IMR-90 (cell line): ENCODE results near the gene CAST. TPM values are rescaled to one million over a fixed set of nuclear protein-coding genes. Genes with fewer than 3 reads are reported as not detected.

Experiments used
- ATAC-seq: fragments of 200-7000 bp; cut with Tn5 transposase; 2 replicates; pipeline ENCODE4 v1.9.1; 2020; ENCODE audit warnings: low read depth, mild to moderate bottlenecking, moderate library complexity
- BruUV-seq: library from RNA; stranded (reverse); fragments of 400-500 nt; replicated peaks from 2 replicates; lab custom pipeline; 2021; lab: Mats Ljungman, UMichigan
- CTCF ChIA-PET: fragments of 300-600 bp; formaldehyde crosslinking; extraction: SDS; loops from one replicate; lab custom pipeline; 2021; ENCODE audit warnings: antibody characterized with exemption; lab: Yijun Ruan, JAX
- POLR2A ChIA-PET: fragments of 300-600 bp; sonication (Branson Sonifier 250); formaldehyde crosslinking; loops from one replicate; lab custom pipeline; 2022; ENCODE audit warnings: antibody characterized with exemption; ENCODE audit not compliant: unreplicated experiment; lab: Charles Lee
- DNase-seq: peaks from one replicate; pipeline ENCODE4 v3.0.0; 2013
- H2AFZ ChIP-seq: replicated peaks from 2 replicates; pipeline ENCODE3; 2013; ENCODE audit warnings: low read length, mild to moderate bottlenecking; ENCODE audit not compliant: poor library complexity
- H2AK5ac ChIP-seq: 2 replicates; pipeline ENCODE4 v1.6.1; 2013; ENCODE audit warnings: low read depth, low read length, inconsistent platforms
- H2AK9ac ChIP-seq: replicated peaks from 2 replicates; pipeline ENCODE3; 2013; ENCODE audit warnings: mild to moderate bottlenecking, low read depth, low read length, moderate library complexity; ENCODE audit not compliant: poor library complexity
- H2BK120ac ChIP-seq: 2 replicates; pipeline ENCODE4 v1.6.1; 2013; ENCODE audit warnings: low read depth, low read length, inconsistent platforms
- H2BK15ac ChIP-seq: 3 replicates; pipeline ENCODE4 v1.6.1; 2013; ENCODE audit warnings: low read depth, low read length, inconsistent platforms
- H2BK20ac ChIP-seq: 2 replicates; pipeline ENCODE4 v1.6.1; 2013; ENCODE audit warnings: low read depth, mild to moderate bottlenecking, inconsistent platforms, low read length, moderate library complexity
- H2BK5ac ChIP-seq: 2 replicates; pipeline ENCODE4 v1.6.1; 2013; ENCODE audit warnings: mild to moderate bottlenecking, low read depth, low read length, inconsistent platforms; ENCODE audit not compliant: poor library complexity, severe bottlenecking
- H3K14ac ChIP-seq: replicated peaks from 2 replicates; pipeline ENCODE4 v1.6.1; 2013; ENCODE audit warnings: low read depth, low read length, inconsistent platforms
- H3K18ac ChIP-seq: 2 replicates; pipeline ENCODE4 v1.6.1; 2013; ENCODE audit warnings: low read depth, low read length, control low read depth
- H3K23ac ChIP-seq: 2 replicates; pipeline ENCODE4 v1.6.1; 2013; ENCODE audit warnings: low read depth, low read length, inconsistent platforms
- H3K27ac ChIP-seq: 2 replicates; pipeline ENCODE4 v1.5.1; 2013; ENCODE audit warnings: mild to moderate bottlenecking, control low read depth, low read length; ENCODE audit not compliant: insufficient read depth
- H3K27me3 ChIP-seq: 2 replicates; pipeline ENCODE4 v1.6.1; 2013; ENCODE audit warnings: low read length; ENCODE audit not compliant: control insufficient read depth, insufficient read depth
- H3K36me3 ChIP-seq: 2 replicates; pipeline ENCODE4 v1.6.1; 2013; ENCODE audit warnings: low read length, mixed read lengths; ENCODE audit not compliant: control insufficient read depth, insufficient read depth
- H3K4ac ChIP-seq: 2 replicates; pipeline ENCODE4 v1.6.1; 2013; ENCODE audit warnings: low read depth, low read length, inconsistent platforms
- H3K4me1 ChIP-seq: 2 replicates; pipeline ENCODE4 v1.6.1; 2013; ENCODE audit warnings: low read length, mixed read lengths; ENCODE audit not compliant: control insufficient read depth, insufficient read depth
- H3K4me2 ChIP-seq: 2 replicates; pipeline ENCODE4 v1.6.1; 2013; ENCODE audit warnings: low read depth, mild to moderate bottlenecking, control low read depth, low read length, moderate library complexity
- H3K4me3 ChIP-seq: 2 replicates; pipeline ENCODE4 v1.5.1; 2013; ENCODE audit warnings: low read depth, mild to moderate bottlenecking, control low read depth, low read length, moderate library complexity; ENCODE audit not compliant: insufficient read depth
- H3K56ac ChIP-seq: 2 replicates; pipeline ENCODE4 v1.6.1; 2013; ENCODE audit warnings: low read length, inconsistent platforms; ENCODE audit not compliant: insufficient read depth; ENCODE audit errors: extremely low read depth
- H3K79me1 ChIP-seq, 2 experiments: 2 replicates each; pipeline ENCODE4 v1.6.1; 2013; ENCODE audit warnings: low read length in 2 of 2, inconsistent platforms in 1 of 2, low read depth in 1 of 2
- H3K9ac ChIP-seq: 2 replicates; pipeline ENCODE4 v1.6.1; 2013; ENCODE audit warnings: low read depth, low read length, control low read depth
- H3K9me1 ChIP-seq: 2 replicates; pipeline ENCODE4 v1.6.1; 2013; ENCODE audit warnings: low read length, inconsistent platforms; ENCODE audit not compliant: insufficient read depth
- H3K9me3 ChIP-seq: 2 replicates; pipeline ENCODE4 v1.6.1; 2013; ENCODE audit warnings: low read length; ENCODE audit not compliant: control insufficient read depth, insufficient read depth
- H4K20me1 ChIP-seq: 2 replicates; pipeline ENCODE4 v1.6.1; 2013; ENCODE audit warnings: low read length, inconsistent platforms; ENCODE audit not compliant: insufficient read depth
- H4K5ac ChIP-seq: 2 replicates; pipeline ENCODE4 v1.6.1; 2013; ENCODE audit warnings: mild to moderate bottlenecking, low read depth, low read length, control low read depth
- H4K8ac ChIP-seq, 2 experiments: 2 replicates each; pipeline ENCODE4 v1.6.1; 2013; ENCODE audit warnings: low read depth in 2 of 2, low read length in 2 of 2, control low read depth in 1 of 2, inconsistent platforms in 1 of 2
- H4K91ac ChIP-seq: 2 replicates; pipeline ENCODE4 v1.6.1; 2013; ENCODE audit warnings: low read depth, low read length, inconsistent platforms; ENCODE audit not compliant: insufficient read depth
- BHLHE40 ChIP-seq: fragments of 150-350 bp; IDR thresholded peaks from 2 replicates; pipeline ENCODE4 v1.6.1; 2016; ENCODE audit warnings: mild to moderate bottlenecking, low read depth, low read length
- CEBPB ChIP-seq: IDR thresholded peaks from 2 replicates; pipeline ENCODE4 v1.6.1; 2012; ENCODE audit warnings: low read depth, low read length, improper control_type of control experiment
- CHD1 ChIP-seq: IDR thresholded peaks from 2 replicates; pipeline ENCODE4 v1.6.1; 2012; ENCODE audit warnings: low read depth, low read length, improper control_type of control experiment
- FOS ChIP-seq: fragments of 150-350 bp; IDR thresholded peaks from 2 replicates; pipeline ENCODE4 v1.6.1; 2016; ENCODE audit warnings: low read depth, low read length
- MAFK ChIP-seq: IDR thresholded peaks from 2 replicates; pipeline ENCODE4 v1.6.1; 2012; ENCODE audit warnings: low read depth, low read length, improper control_type of control experiment
- NFE2L2 ChIP-seq: fragments of 150-350 bp; IDR thresholded peaks from 2 replicates; pipeline ENCODE4 v1.6.1; 2016; ENCODE audit warnings: low read depth, mild to moderate bottlenecking, low read length
- POLR2A ChIP-seq: IDR thresholded peaks from 2 replicates; pipeline ENCODE4 v1.6.1; 2012; ENCODE audit warnings: mild to moderate bottlenecking, low read depth, low read length
- RAD21 ChIP-seq: IDR thresholded peaks from 2 replicates; pipeline ENCODE4 v1.6.1; 2012; ENCODE audit warnings: low read length, improper control_type of control experiment
- RFX5 ChIP-seq: IDR thresholded peaks from 2 replicates; pipeline ENCODE4 v1.8.0; 2012; ENCODE audit warnings: low read depth, mild to moderate bottlenecking, low read length, moderate library complexity
- SMC3 ChIP-seq: fragments of 150-350 bp; IDR thresholded peaks from 2 replicates; pipeline ENCODE4 v1.6.1; 2016; ENCODE audit warnings: low read depth, mild to moderate bottlenecking, antibody characterized with exemption, low read length, moderate library complexity
- WGBS, 2 experiments: methylation state at CpG; one replicate each; pipeline versions ENCODE4 v1.1.5 to v1.1.7; 2013; ENCODE audit warnings: missing lambda C conversion rate in 2 of 2; ENCODE audit not compliant: insufficient read length in 1 of 2; ENCODE audit errors: extremely low coverage in 2 of 2; 5-methylcytosine and 5-hydroxymethylcytosine counted together
- dilution Hi-C: fragments of 300-500 bp; cut with HindIII; formaldehyde crosslinking; loops from one replicate; pipeline ENCODE4 v1.14.3; 2018; ENCODE audit warnings: low sequenced_read_pairs; ENCODE audit not compliant: unreplicated experiment
- in situ Hi-C: fragments of 300-500 bp; cut with MboI; formaldehyde crosslinking; loops from 3 replicates; pipeline ENCODE4 v1.14.3; 2019; ENCODE audit warnings: low sequenced_read_pairs, inconsistent platforms, mixed read lengths
- intact Hi-C: fragments of 100-400 bp; cut with micrococcal nuclease; formaldehyde crosslinking; loops from 2 replicates; pipeline ENCODE4 v1.10.0; 2022
- polyA plus RNA-seq, 3 experiments: library from polyadenylated mRNA; depleted of rRNA; stranded (reverse); fragments of >200 nt; gene quantifications; 2 replicates each; pipeline ENCODE4 v1.2.3, GENCODE V29; 2012; ENCODE audit warnings: low replicate concordance in 1 of 3
- total RNA-seq: library from RNA; depleted of rRNA; stranded (reverse); fragments of >200 nt; gene quantifications from 2 replicates; pipeline ENCODE4 v1.2.3, GENCODE V29; 2012
- TF ChIP-seq, protein P1 (sequence below): conservative IDR thresholded peaks from 2 replicates; pipeline ENCODE4 v1.5.1; 2012; ENCODE audit warnings: mild to moderate bottlenecking, low read depth, low read length, improper control_type of control experiment
- TF ChIP-seq, protein P2 (sequence below): fragments of 150-350 bp; IDR thresholded peaks from 2 replicates; pipeline ENCODE4 v1.6.1; 2016; ENCODE audit warnings: low read depth, mild to moderate bottlenecking, low read length, moderate library complexity, borderline replicate concordance
- TF ChIP-seq, protein P3 (sequence below): fragments of 150-350 bp; IDR thresholded peaks from 2 replicates; pipeline ENCODE4 v1.6.1; 2017; ENCODE audit warnings: mild to moderate bottlenecking, antibody characterized with exemption, low read length, low read depth

CAST gene
- total and polyA plus RNA-seq, 2 of the 4 experiments (the other 2 are of a cell fraction), result 91.3 to 128 TPM

DNA sequence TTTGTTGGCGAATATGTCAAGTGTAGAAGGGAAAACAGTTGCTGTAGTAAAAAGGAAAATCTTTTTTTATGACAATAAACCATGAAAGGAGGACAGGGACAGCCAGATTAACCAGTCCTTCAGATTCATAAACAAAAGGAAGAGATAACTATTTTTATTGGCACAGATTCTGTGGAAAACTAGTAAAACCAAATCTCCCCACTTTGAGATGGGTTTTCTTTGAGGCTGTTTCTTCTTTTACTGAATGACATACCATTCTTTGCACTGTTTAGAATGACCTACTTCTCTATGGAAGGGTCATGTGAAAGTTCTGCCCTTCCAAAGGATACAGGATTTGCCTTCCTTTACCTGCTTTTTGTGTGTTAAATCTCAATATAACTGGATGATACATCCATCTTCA is 13.7 kb downstream of the CAST start:
- Histone ChIP-seq H3K27me3 (no peaks in the 10 kb centered on the region), H4K91ac (no peak overlapping the region), H3K36me3 (0 out of 2 replicates have a peak, but pooled peaks cover 3% of the 10 kb centered on the region), H2BK120ac (no peak overlapping the region), H4K5ac (no peak overlapping the region), H2AK5ac (no peak overlapping the region), H3K4me1 (peaks cover 4% of the 10 kb centered on the region), H3K9me3 (no peaks in the 10 kb centered on the region), H2BK20ac (no peak overlapping the region), H2AK9ac (no peak overlapping the region), H2AFZ (no peak overlapping the region), H3K4me2 (no peak overlapping the region), H3K79me1 (peaks cover 30 to 51% of the 10 kb centered on the region in 2 experiments), H4K8ac (no peak overlapping the region), H3K14ac (no peak overlapping the region), H3K9ac (no peak overlapping the region), H3K18ac (no peak overlapping the region), H3K4me3 (no peak overlapping the region), H3K27ac (no peak overlapping the region), H3K4ac (no peak overlapping the region), H4K20me1 (peaks cover 24% of the 10 kb centered on the region; the same call in 1 of the 2 replicates), H3K56ac (no peak overlapping the region), H3K9me1 (peaks cover 6% of the 10 kb centered on the region; the same call in 1 of the 2 replicates), H2BK5ac (no peak overlapping the region), H2BK15ac (no peak overlapping the region), H3K23ac (no peak overlapping the region)
- in situ Hi-C loops (no loop called here), intact Hi-C loops (no loop called here), dilution Hi-C loops (no loop called here)
- no peak for DNase-seq
- POLR2A ChIA-PET, result no interaction called here
- CTCF ChIA-PET, result no interaction called here
- TF ChIP-seq FOS, result no peak
- no peak for TF ChIP-seq MAFK
- TF ChIP-seq, protein P1, sequence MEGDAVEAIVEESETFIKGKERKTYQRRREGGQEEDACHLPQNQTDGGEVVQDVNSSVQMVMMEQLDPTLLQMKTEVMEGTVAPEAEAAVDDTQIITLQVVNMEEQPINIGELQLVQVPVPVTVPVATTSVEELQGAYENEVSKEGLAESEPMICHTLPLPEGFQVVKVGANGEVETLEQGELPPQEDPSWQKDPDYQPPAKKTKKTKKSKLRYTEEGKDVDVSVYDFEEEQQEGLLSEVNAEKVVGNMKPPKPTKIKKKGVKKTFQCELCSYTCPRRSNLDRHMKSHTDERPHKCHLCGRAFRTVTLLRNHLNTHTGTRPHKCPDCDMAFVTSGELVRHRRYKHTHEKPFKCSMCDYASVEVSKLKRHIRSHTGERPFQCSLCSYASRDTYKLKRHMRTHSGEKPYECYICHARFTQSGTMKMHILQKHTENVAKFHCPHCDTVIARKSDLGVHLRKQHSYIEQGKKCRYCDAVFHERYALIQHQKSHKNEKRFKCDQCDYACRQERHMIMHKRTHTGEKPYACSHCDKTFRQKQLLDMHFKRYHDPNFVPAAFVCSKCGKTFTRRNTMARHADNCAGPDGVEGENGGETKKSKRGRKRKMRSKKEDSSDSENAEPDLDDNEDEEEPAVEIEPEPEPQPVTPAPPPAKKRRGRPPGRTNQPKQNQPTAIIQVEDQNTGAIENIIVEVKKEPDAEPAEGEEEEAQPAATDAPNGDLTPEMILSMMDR, result no peak
- TF ChIP-seq CEBPB, result no peak
- no peak for TF ChIP-seq SMC3
- TF ChIP-seq, protein P2, sequence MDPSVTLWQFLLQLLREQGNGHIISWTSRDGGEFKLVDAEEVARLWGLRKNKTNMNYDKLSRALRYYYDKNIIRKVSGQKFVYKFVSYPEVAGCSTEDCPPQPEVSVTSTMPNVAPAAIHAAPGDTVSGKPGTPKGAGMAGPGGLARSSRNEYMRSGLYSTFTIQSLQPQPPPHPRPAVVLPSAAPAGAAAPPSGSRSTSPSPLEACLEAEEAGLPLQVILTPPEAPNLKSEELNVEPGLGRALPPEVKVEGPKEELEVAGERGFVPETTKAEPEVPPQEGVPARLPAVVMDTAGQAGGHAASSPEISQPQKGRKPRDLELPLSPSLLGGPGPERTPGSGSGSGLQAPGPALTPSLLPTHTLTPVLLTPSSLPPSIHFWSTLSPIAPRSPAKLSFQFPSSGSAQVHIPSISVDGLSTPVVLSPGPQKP, result no peak
- TF ChIP-seq RFX5, result no peak
- no peak for TF ChIP-seq CHD1
- no peak for TF ChIP-seq RAD21
- no peak for TF ChIP-seq NFE2L2
- TF ChIP-seq, protein P3, sequence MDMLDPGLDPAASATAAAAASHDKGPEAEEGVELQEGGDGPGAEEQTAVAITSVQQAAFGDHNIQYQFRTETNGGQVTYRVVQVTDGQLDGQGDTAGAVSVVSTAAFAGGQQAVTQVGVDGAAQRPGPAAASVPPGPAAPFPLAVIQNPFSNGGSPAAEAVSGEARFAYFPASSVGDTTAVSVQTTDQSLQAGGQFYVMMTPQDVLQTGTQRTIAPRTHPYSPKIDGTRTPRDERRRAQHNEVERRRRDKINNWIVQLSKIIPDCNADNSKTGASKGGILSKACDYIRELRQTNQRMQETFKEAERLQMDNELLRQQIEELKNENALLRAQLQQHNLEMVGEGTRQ, result no peak
- TF ChIP-seq BHLHE40, result no peak
- no peak for TF ChIP-seq POLR2A
- no peak for ATAC-seq
- no CpG with 5 or more reads among the region's 1 CpG for WGBS, 2 experiments
- no TSS peak for BruUV-seq
